Measurements from ENCODE around the gene ADSS1.
"Not testable (repeated sequence)": the region's sequence is repeated elsewhere in the genome, so short reads cannot be mapped to it uniquely, and the experiment has no call there.

The ADSS1 gene

DNA sequence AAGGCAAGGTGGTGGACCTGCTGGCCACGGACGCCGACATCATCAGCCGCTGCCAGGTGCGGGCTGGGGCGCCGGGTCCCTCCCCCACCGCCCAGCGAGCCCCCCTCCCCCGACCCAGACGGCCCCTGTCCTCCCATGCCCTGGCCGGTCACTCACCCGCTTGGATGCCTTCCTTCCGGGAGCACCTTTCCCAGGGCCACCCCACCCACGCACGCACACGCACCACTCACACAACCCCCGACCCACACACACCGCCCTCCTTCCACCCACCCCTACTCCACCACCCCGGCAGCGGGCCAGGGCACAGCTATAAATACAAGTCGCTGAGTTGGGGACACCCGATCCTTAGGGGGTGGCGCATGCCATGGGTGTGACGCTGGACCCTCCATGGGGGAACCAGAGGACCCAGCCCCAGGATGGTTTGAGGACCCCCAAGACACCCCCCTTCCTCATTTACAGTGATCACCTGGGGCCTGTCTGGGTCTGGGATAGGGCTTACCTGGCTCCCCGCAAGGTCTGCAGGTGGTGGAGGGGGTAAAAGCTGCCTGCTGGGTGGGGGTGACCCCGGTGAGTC, 465 bp downstream of the ADSS1 start:
- no peak for DNase-seq
- no peak for TF ChIP-seq POLR2A (IDR thresholded peaks at IDR 0.05; ENCODE audit: low read length)
- TF ChIP-seq GATA1 (IDR thresholded peaks at IDR 0.05; ENCODE audit: low read depth, low read length), result no peak

DNA sequence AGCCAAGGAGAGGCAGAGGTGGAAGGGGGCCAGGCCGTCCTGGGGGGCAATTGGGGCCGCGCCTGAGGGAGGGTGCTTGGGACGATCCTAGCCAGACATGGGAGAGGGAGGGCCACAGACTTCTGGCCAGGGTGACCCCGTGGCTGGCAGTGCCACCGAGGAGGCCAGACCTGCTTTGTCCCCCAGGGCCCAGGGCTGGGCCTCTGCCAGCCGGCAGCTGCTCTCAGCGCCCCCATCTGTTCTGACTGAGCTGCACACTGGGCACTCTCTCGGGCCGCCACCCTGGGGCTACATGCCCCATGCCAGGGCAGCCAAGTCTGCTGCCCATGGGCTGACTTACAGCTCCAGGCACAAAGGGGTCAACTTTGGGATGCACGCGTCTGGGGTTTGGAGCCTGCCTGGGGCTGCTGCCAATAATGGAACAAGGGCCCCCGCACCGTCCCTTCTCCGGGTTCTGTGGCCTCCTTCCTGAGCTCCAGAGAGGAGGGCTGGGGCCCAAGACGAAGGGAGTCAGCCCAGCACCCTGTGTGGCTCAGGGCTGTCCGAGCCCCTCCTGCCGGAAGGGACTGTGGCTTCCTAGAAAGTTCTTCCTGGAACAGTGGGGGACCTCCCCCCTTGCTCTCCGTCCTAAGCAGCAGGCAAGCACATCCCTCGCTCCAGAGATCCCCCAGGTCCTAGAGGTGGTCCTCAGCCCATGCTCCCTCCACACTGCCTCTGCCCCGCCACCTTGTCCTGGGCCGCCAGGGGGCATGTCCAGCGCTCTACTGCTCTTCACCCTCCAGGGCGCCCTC, 1.1 kb downstream of the ADSS1 start:
- TF ChIP-seq GATA1 (IDR thresholded peaks at IDR 0.05; ENCODE audit: low read depth, low read length) (no peak), POLR2A (IDR thresholded peaks at IDR 0.05; ENCODE audit: low read length) (no peak)
- DNase-seq, result peak in 1 of 2 experiments; percentile 22

DNA sequence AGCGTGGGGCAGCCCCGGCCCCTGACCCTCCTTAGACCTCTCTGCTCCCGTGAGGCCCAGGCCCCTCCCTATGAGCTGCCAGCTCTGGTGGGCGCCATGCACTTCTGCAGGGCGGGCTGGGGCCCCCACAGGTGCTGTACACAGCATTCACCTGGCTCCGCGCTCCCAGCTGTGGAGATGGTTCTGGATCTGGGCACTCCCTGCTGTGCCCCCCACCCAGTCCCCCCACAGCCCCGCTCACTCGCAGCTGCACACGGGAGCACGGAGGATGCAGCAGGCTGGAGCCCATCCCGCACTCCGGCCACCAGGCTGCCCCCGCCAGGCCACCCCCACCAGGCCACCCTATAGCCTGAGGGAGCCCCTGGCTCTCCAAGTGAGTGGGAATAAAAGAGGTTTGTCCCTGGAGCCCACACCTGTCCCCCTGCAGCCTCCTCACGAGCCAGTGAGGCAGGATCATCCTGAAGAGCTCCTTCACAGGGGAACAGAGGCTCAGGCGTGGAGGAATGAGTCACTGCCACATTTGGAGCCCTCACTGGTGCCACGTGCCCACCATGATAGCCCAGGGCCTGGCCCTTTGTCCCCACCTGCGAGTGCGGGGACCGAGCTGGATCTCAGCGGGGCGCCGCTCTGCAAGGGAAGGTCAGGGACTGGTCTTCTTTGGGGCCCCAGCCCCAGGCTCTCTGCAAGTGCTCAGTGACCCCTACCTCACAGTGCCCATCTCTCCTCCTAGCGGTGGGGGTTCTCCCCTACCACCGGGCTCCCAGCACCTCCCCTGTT, 1.9 kb downstream of the ADSS1 start:
- TF ChIP-seq POLR2A (IDR thresholded peaks at IDR 0.05; ENCODE audit: low read length), result no peak
- no peak for TF ChIP-seq GATA1 (IDR thresholded peaks at IDR 0.05; ENCODE audit: low read depth, low read length)
- DNase-seq, result no peak

DNA sequence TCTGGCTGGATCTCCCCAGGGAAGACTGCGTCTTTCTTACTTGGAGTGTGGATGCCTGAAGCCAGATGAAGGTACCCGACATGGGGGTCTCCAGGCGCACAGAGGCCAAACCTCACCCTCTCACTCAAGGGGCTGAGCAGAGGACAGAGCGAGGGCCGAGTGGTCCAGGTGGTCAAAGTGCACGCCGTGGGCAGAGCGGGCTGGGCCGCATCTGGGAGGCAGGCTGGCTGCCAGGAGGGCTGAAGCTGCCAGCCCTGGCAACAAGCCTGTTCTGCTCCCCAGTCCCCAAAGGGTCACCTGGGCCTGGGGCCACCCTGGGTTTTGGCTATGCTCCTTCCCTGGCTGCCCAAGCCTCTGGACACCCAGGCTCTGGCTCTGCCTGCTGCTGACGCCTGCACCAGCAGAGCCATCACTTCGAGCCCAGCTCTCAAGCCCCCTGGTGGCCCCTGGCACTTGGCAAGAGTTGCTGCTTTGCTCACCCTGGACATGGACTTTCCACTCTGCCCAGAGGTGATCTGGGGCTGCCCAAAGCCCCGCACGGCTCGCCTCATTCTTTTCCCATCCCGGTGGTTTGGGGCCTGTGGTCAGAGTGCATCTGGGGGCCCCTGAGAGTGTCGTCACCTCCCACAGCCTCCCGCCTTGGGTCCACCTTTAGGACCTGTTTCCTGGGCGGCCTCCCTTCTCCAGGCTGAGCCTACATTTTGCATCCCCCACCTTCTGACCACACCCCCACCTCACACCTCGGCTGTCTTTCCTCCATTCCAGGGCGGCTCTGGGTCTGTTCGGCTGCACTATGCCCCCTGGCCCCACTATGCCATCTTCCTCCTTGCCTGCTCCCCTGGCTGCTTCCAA, 2.8 kb downstream of the ADSS1 start:
- TF ChIP-seq POLR2A (IDR thresholded peaks at IDR 0.05; ENCODE audit: low read length), result no peak
- DNase-seq, result no peak

DNA sequence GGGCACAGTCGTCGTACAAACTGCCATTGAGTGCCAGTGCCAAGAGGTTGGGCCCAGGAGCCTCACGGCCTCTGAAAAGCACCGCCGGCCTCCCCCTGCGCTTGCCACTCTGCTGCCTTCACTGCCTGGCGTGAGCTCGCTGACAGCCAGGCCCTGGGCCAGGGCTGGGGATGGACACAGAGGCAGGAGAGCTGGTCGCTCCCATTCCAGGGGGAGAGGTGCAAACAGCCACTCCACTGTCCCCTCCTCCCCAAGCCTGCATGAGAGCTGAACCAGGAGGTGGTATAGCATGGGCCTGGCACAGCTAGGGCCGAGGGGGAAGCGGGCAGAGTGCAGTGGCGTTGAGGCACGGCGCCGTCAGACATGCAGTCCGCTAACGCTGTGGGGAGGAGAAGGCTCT, 4.6 kb downstream of the ADSS1 start:
- no peak for DNase-seq
- TF ChIP-seq GATA1 (IDR thresholded peaks at IDR 0.05; ENCODE audit: low read depth, low read length) (no peak), POLR2A (IDR thresholded peaks at IDR 0.05; ENCODE audit: low read length) (no peak)

DNA sequence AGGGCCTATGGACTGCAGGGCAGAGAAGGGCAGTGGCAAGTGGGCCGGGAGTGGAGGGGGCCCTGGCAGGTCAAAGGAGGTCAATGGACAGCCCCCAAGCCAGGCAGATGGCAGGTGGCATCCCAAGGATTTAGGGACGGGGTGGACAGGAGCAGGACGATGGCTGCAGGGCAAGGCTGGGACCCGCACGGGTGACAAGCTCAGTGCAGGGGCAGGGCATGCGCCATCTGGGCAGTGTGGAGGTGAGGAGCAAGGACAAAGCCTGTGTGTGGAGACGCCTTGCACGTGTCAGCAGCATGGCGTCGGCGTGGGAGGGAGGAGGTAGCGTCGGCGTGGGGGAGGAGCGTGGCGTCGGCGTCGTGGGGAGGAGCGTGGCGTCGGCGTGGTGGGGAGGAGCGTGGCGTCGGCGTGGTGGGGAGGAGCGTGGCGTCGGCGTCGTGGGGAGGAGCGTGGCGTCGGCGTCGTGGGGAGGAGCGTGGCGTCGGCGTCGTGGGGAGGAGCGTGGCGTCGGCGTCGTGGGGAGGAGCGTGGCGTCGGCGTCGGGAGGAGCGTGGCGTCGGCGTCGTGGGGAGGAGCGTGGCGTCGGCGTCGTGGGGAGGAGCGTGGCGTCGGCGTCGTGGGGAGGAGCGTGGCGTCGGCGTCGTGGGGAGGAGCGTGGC, 5.3 kb downstream of the ADSS1 start:
- DNase-seq, result not testable (repeated sequence)

DNA sequence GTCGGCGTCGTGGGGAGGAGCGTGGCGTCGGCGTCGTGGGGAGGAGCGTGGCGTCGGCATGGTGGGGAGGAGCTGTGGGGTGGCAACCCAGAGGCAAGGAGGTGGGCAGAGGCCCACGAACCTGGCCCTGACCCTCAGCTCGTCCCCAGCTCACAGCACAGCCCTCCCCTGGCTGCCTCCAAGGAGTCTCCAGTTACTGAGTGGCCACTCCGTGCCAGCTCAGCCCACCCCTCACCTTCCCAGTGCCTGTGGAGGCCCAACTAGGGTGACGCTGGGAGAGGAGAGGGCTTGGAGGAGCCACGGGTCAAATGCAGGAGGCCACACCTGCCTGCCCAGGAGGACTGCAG, 5.8 kb downstream of the ADSS1 start:
- DNase-seq, result no peak
- TF ChIP-seq GATA1 (IDR thresholded peaks at IDR 0.05; ENCODE audit: low read depth, low read length) (no peak), POLR2A (IDR thresholded peaks at IDR 0.05; ENCODE audit: low read length) (no peak)

DNA sequence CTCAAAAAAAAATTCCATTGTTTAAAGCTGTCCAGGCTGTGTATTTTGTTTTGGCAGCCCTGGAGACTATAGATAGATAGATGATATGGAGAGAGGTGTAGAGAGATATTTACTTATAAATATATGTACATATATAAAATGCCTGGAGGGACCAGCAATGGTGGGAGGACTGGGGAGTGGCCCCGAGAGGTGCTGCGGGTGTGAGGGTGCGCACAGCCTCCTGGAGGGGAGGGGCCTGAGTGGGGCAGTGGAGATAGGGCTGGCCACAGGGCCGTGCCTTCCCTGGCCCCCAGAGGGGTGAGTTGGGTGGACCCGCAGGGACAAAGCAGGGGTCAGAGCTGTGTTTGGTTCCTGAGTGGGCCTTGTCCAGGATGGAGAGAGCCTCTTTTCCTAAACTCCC, 6.5 kb downstream of the ADSS1 start:
- TF ChIP-seq GATA1 (IDR thresholded peaks at IDR 0.05; ENCODE audit: low read depth, low read length), result no peak
- TF ChIP-seq POLR2A (IDR thresholded peaks at IDR 0.05; ENCODE audit: low read length), result no peak
- no peak for DNase-seq

DNA sequence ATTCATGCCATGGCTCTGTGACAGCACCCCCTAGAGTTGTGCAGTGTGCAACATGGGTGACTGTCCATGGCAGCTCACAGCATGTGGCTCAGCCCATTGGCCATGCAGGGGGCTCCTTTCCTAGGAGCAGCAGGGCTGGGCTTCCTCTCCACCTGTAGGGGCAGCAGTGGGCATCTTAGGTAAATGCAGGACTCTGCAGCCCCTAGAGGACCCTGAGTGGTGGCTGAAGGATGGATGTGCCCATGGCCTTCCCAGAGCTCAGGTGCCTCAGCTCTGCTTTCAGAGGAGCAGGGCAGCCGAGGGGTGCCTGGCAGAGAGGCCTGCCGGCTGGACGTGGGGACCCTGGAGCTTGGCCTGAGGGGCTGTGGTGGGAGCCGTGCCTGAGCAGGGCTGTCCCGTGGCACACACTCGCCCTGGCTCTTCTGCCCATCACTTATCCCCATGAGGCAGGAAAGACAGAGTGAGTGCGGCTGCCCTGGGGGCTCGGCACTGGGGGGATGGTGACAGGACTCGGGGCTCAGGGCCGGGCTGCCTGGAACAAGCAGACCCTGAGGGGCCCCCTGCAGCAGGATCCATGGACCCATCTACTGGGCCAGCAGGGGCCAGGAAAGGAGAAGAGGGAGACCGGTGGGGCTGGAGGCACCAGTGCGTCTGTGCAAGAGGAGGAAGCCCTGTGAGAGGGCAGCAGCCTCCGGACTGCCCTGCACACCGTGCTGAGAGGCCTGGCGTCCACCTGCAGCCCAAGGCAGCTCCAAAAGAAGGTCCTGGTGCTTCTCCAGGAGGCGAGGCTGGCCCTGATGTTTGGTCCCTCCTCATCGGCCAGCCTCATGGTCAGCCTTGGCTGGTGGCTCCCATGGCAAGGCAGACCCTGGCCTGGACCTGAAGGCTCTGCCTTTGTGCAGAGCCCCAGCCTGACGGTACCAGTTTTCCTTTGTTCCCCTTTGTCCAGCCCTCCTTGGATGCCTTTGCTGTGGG, 7.6 kb downstream of the ADSS1 start:
- DNase-seq, result peak in 1 of 2 experiments; percentile 17
- TF ChIP-seq GATA1 (IDR thresholded peaks at IDR 0.05; ENCODE audit: low read depth, low read length), result no peak
- TF ChIP-seq POLR2A (IDR thresholded peaks at IDR 0.05; ENCODE audit: low read length), result no peak

DNA sequence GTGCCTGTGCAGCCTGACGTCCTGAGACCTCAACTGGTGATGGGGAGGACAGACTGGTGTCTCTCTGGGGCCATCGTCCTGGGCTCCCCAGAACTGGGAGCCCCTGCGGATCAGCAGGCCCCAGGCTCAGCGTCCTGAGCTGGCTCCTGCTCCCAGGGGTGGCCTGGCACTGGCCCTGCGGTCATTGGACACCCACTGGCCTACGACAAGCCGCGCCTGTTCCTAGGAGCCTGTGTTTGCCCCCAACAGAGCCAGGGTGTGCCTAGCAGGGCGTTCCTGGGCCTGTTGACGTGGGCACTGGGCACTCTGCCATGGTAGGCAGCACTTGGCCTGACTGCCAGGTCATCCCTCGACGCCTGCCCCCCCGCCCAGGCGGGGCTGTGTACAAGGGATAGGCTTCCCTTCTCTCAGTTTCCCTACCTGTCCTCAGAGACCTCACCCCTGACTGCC, 8.4 kb downstream of the ADSS1 start:
- no peak for DNase-seq
- TF ChIP-seq POLR2A (IDR thresholded peaks at IDR 0.05; ENCODE audit: low read length) (no peak), GATA1 (IDR thresholded peaks at IDR 0.05; ENCODE audit: low read depth, low read length) (no peak)

DNA sequence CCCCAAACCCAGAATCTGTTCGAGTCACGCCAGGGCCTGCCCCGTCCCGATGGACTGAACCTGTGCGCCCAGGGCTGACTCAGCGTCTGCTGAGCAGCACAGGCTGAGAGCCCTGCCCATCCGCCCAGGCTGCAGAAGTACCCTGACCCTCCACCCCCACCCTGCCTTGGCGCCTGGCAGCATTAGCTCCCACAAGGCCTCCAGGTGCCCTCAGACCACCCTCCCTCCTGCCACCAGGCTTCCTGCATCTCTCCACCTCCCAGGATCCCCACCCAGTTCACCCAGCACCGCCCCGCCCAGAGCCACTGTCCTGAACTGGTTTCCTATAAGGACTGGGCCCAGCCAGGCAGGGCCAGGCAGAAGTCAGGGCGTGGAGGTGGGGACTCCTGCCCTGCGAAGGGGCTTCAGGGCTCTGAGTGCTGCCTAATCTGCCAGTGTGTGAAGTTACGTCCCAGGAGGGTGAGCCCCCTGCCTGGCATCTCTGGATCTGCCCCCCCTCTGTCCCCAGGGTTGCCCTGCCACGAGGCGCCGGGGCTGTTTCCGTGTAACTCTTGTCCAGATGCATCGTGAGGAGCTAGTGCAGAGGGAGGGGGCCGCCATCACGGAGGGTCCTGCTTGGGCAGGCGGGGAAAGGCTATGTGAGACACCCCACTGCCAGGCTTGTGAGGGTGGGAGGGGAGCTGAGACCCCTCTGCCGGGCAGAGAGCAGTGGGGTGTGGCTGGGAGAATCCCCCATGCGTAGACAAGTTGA, 9.1 kb downstream of the ADSS1 start:
- TF ChIP-seq GATA1 (IDR thresholded peaks at IDR 0.05; ENCODE audit: low read depth, low read length) (no peak), POLR2A (IDR thresholded peaks at IDR 0.05; ENCODE audit: low read length) (no peak)
- DNase-seq, result no peak

Measured in erythroblast (primary cell).